ENCODE measurements around the gene BAK1. TPM values are rescaled to one million over a fixed set of nuclear protein-coding genes. Genes with fewer than 3 reads are reported as not detected.

Gene BAK1
- total RNA-seq, 2 donors from 2014 or later = 6.2 to 13.6 TPM

DNA sequence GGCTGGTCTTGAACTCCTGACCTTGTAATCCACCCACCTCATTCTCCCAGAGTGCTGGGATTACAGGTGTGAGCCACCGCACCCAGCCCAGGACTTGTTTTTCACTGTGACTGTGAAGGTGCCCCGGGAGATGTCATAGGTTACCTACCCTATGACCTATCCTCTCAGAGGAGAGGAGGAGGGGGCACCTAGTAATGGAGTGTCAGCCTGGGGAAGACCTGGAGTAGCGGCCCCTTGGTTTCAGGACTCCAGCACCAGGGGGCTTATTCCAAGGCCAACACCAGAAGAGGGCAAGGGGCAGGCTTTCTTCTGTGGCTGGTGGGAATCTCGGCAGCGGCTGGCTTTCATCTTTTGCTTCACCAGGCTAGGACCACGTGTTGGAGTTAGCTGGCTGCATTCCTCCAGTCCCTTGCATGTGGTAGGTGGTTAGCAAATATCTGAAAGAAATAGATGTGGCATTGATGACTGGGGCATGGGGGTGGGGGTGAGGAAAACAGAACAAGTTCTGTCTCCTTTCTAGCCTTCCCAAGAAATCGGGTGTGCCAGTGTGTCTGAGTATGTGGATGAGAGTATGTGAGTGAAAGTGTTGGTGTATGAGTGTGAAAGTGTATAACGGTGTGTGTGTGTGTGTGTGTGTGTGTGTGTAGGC, 33.2 kb upstream of the BAK1 start:
- intact Hi-C loops (cut with DNase I) = no loop called here
- no peak overlapping the region for H3K4me3 ChIP-seq
- no peaks in the 10 kb centered on the region for H3K9me3 ChIP-seq
- H3K27me3 ChIP-seq (replicated peaks; ENCODE audit: insufficient read depth) = no peaks in the 10 kb centered on the region
- TF ChIP-seq POLR2A (IDR thresholded peaks at IDR 0.05) (no peak), POLR2AphosphoS5 (IDR thresholded peaks at IDR 0.05) (no peak)
- TF ChIP-seq, protein P1, sequence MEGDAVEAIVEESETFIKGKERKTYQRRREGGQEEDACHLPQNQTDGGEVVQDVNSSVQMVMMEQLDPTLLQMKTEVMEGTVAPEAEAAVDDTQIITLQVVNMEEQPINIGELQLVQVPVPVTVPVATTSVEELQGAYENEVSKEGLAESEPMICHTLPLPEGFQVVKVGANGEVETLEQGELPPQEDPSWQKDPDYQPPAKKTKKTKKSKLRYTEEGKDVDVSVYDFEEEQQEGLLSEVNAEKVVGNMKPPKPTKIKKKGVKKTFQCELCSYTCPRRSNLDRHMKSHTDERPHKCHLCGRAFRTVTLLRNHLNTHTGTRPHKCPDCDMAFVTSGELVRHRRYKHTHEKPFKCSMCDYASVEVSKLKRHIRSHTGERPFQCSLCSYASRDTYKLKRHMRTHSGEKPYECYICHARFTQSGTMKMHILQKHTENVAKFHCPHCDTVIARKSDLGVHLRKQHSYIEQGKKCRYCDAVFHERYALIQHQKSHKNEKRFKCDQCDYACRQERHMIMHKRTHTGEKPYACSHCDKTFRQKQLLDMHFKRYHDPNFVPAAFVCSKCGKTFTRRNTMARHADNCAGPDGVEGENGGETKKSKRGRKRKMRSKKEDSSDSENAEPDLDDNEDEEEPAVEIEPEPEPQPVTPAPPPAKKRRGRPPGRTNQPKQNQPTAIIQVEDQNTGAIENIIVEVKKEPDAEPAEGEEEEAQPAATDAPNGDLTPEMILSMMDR (IDR thresholded peaks at IDR 0.05) = no peak
- H3K36me3 ChIP-seq = no peaks in the 10 kb centered on the region
- no peak overlapping the region for H3K27ac ChIP-seq
- no peak for DNase-seq (ENCODE audit: low spot score)
- WGBS = 74% methylated on average over 8 of the region's 8 CpGs
- no peaks in the 10 kb centered on the region for H3K4me1 ChIP-seq (replicated peaks)

- no peak overlapping the region for H3K27ac ChIP-seq
- intact Hi-C loops (cut with DNase I) = no loop called here
- 84% methylated on average over 22 of the region's 22 CpGs for WGBS
Observed at GRCh38 chr6:33610779-33611732, 31.0 kb upstream of the BAK1 start.

GRCh38 chr6:33610067-33610466, 30.0 kb upstream of the BAK1 start:
- Histone ChIP-seq H3K27me3 (replicated peaks; ENCODE audit: insufficient read depth) (no peaks in the 10 kb centered on the region), H3K4me1 (replicated peaks) (no peaks in the 10 kb centered on the region), H3K9me3 (no peaks in the 10 kb centered on the region), H3K36me3 (no peaks in the 10 kb centered on the region), H3K4me3 (no peak overlapping the region), H3K27ac (no peak overlapping the region)
- intact Hi-C loops (cut with DNase I) = no loop called here
- TF ChIP-seq POLR2A (IDR thresholded peaks at IDR 0.05) = no peak
- TF ChIP-seq, protein P1 (IDR thresholded peaks at IDR 0.05) = no peak
- TF ChIP-seq POLR2AphosphoS5 (IDR thresholded peaks at IDR 0.05) = no peak
- WGBS = 81% methylated on average over 4 of the region's 4 CpGs
- no peak for DNase-seq (ENCODE audit: low spot score)

More at GRCh38 chr6:33610779-33611732, 31.0 kb upstream of the BAK1 start:
- TF ChIP-seq POLR2AphosphoS5 (IDR thresholded peaks at IDR 0.05) = no peak
- no peak for TF ChIP-seq POLR2A (IDR thresholded peaks at IDR 0.05)
- TF ChIP-seq, protein P1 (IDR thresholded peaks at IDR 0.05) = no peak
- Histone ChIP-seq H3K36me3 (no peaks in the 10 kb centered on the region), H3K9me3 (no peaks in the 10 kb centered on the region), H3K4me1 (replicated peaks) (no peaks in the 10 kb centered on the region), H3K4me3 (no peak overlapping the region), H3K27me3 (replicated peaks; ENCODE audit: insufficient read depth) (no peaks in the 10 kb centered on the region)
- no peak for DNase-seq (ENCODE audit: low spot score)

- Histone ChIP-seq H3K27ac (no peak overlapping the region), H3K4me3 (no peak overlapping the region), H3K9me3 (no peaks in the 10 kb centered on the region), H3K27me3 (replicated peaks; ENCODE audit: insufficient read depth) (no peaks in the 10 kb centered on the region), H3K36me3 (no peaks in the 10 kb centered on the region), H3K4me1 (replicated peaks) (no peaks in the 10 kb centered on the region)
- TF ChIP-seq, protein P1 (IDR thresholded peaks at IDR 0.05) = no peak
- no peak for TF ChIP-seq POLR2AphosphoS5 (IDR thresholded peaks at IDR 0.05)
- no peak for TF ChIP-seq POLR2A (IDR thresholded peaks at IDR 0.05)
- 44% methylated on average over 6 of the region's 6 CpGs for WGBS
- DNase-seq (ENCODE audit: low spot score) = no peak
- intact Hi-C loops (cut with DNase I) = no loop called here
Observed at GRCh38 chr6:33609528-33609927, 29.5 kb upstream of the BAK1 start.

All from prostate gland (tissue), 2 donors.